HG03469 (cell line): ENCODE data around the gene RPS25.
"Not testable (repeated sequence)": the region's sequence is repeated elsewhere in the genome, so short reads cannot be mapped to it uniquely, and the experiment has no call there.

Experiments used
- ATAC-seq: cut with Tn5 transposase; IDR thresholded peaks from one replicate; pipeline ENCODE4 v1.9.1; 2021; ENCODE audit warnings: mild to moderate bottlenecking, moderate library complexity, moderate number of reproducible peaks; ENCODE audit not compliant: unreplicated experiment

RPS25 gene

GRCh38 chr11:118973985-118974384, 44.2 kb downstream of the RPS25 start:
- ATAC-seq: no peak

- ATAC-seq: no peak
Observed at GRCh38 chr11:118971646-118972045, 46.5 kb downstream of the RPS25 start, which contains the start of gene FOXR1. FOXR1 (plus strand) TSS chr11:118971761; CDS start chr11:118971932, 171 bp downstream.

DNA sequence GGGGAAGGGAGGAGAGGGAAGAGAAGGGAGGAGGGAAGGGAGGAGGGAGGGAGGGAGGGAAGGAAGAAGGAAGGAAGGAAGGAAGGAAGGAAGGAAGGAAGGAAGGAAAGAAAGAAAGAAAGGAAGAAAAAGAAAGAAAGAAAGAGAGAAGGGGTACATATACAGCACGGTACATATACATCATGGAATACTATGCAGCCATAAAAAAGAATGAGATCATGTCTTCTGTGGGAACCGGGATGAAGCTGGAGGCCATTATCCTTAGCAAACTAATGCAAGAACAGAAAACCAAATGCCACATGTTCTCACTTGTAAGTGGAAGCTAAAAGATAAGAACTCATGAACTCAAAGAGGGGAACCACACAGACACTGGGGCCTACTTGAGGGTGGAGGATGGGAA, 48.6 kb downstream of the RPS25 start:
- ATAC-seq: not testable (repeated sequence)
